Left ventricle myocardium inferior (tissue), 1 donor: Measurements from ENCODE around the gene HHIP. TPM values are rescaled to one million over a fixed set of nuclear protein-coding genes. Genes with fewer than 3 reads are reported as not detected.
"Not testable (repeated sequence)": the region's sequence is repeated elsewhere in the genome, so short reads cannot be mapped to it uniquely, and the experiment has no call there.

Source experiments
- DNase-seq: peaks from one replicate; pipeline ENCODE4 v3.0.0-alpha.2; 2020
- H3K27ac ChIP-seq: fragments of 200-600 bp; replicated peaks from 2 replicates; pipeline ENCODE4 v1.8.0; 2021
- H3K27me3 ChIP-seq: fragments of 200-600 bp; 2 replicates; pipeline ENCODE4 v1.8.0; 2021; ENCODE audit warnings: low read depth
- H3K36me3 ChIP-seq: fragments of 200-600 bp; 2 replicates; pipeline ENCODE4 v1.8.0; 2021
- H3K4me1 ChIP-seq: fragments of 200-600 bp; 2 replicates; pipeline ENCODE4 v1.8.0; 2021
- H3K4me3 ChIP-seq: fragments of 200-600 bp; 2 replicates; pipeline ENCODE4 v1.8.0; 2021; ENCODE audit warnings: mild to moderate bottlenecking, moderate library complexity
- H3K9me3 ChIP-seq: fragments of 200-600 bp; replicated peaks from 2 replicates; pipeline ENCODE4 v1.8.0; 2021
- CTCF ChIP-seq: fragments of 200-600 bp; IDR thresholded peaks from 2 replicates; pipeline ENCODE4 v1.8.0; 2021; ENCODE audit warnings: antibody characterized with exemption, mild to moderate bottlenecking, borderline replicate concordance
- intact Hi-C: fragments of 100-400 bp; cut with micrococcal nuclease; formaldehyde crosslinking; loops from one replicate; pipeline ENCODE4 v1.11.0; 2022
- total RNA-seq: library from RNA; stranded (reverse); fragmentation: NEBNext Ultra II Directional; extraction: Animal tissue kit (Norgen Biotek cat#: 25700); gene quantifications from one replicate; pipeline ENCODE4 v1.2.1, GENCODE V29; 2021
- donor health status: DM: no; HTN: yes; CAD: no; lungs with severe emphysema.

HHIP gene
- total RNA-seq, 1 donor from 2014 or later, result not detected

- intact Hi-C loops, result no loop called here
- Histone ChIP-seq H3K9me3 (no peaks in the 10 kb centered on the region), H3K27ac (no peak overlapping the region), H3K4me1 (no peaks in the 10 kb centered on the region), H3K27me3 (no peaks in the 10 kb centered on the region), H3K4me3 (no peak overlapping the region), H3K36me3 (no peaks in the 10 kb centered on the region)
- DNase-seq, result no peak
- peak; percentile 48 for TF ChIP-seq CTCF
Measured at GRCh38 chr4:144754562-144755410, 108.8 kb downstream of the HHIP start.

DNA sequence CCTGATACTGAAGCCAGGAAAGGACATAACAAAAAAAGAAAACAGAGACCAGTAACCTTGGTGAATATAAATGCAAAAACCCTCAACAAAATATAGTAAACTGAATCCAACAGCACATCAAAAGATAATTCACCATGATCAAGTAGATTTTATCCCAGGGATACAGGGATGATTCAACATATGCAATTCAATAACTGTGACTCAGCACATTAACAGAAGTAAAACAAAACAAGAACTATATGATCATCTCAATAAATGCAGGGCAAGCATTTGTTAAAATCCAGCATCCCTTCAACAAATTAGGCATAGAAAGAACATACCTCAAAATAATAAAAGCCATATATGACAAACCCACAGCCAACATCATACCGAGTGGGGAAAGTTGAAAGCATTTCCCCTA is 112.0 kb downstream of the HHIP start:
- Histone ChIP-seq H3K9me3 (peaks cover 9% of the 10 kb centered on the region), H3K36me3 (no peaks in the 10 kb centered on the region), H3K4me3 (no peak overlapping the region), H3K27ac (no peak overlapping the region), H3K4me1 (no peaks in the 10 kb centered on the region), H3K27me3 (no peaks in the 10 kb centered on the region)
- intact Hi-C loops, result no loop called here
- DNase-seq, result no peak
- TF ChIP-seq CTCF, result no peak

DNA sequence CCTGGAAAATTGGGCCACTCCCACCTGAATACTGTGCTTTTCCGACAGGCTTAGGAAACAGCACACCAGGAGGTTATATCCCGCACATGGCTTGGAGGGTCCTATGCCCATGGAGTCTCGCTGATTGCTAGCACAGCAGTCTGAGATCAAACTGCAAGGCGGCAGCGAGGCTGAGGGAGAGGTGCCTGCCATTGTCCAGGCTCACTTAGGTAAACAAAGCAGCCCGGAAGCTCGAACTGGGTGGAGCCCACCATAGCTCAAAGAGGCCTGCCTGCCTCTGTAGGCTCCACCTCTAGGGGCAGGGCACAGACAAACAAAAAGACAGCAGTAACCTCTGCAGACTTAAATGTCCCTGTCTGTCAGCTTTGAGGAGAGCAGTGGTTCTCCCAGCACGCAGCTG is 122.9 kb downstream of the HHIP start:
- H3K27me3 ChIP-seq, H3K27ac ChIP-seq, H3K4me1 ChIP-seq, intact Hi-C loops, H3K4me3 ChIP-seq, DNase-seq, H3K36me3 ChIP-seq: not testable (repeated sequence)
- H3K9me3 ChIP-seq, result peaks cover 26% of the 10 kb centered on the region

GRCh38 chr4:144778364-144778763 is 132.4 kb downstream of the HHIP start:
- Histone ChIP-seq H3K9me3 (no peaks in the 10 kb centered on the region), H3K27me3 (no peaks in the 10 kb centered on the region), H3K27ac (no peak overlapping the region), H3K36me3 (no peaks in the 10 kb centered on the region), H3K4me3 (no peak overlapping the region), H3K4me1 (no peaks in the 10 kb centered on the region)
- DNase-seq, result no peak
- intact Hi-C loops, result no loop called here
- no peak for TF ChIP-seq CTCF

DNA sequence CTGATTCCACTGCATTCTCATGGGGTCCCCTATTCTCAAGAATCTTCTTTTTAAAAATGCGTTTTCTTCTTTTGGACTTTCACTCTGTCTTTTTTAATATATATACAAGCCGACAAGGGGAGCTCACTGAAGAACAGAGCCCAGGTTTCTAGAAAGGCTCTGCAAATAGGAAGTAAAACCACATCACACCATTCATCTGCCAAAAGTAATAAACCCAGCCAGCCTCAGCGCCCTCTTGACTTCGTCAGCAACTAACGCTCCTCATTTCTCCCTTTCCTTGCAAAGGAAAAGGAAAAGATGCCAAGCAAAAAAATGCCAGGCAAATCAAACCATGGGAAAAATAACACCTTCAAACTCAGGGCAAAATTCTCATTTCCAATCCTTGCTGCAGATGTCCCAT is 136.4 kb downstream of the HHIP start:
- Histone ChIP-seq H3K9me3 (no peaks in the 10 kb centered on the region), H3K27me3 (no peaks in the 10 kb centered on the region), H3K4me1 (no peaks in the 10 kb centered on the region), H3K4me3 (no peak overlapping the region), H3K36me3 (no peaks in the 10 kb centered on the region), H3K27ac (no peak overlapping the region)
- intact Hi-C loops, result no loop called here
- no peak for DNase-seq
- no peak for TF ChIP-seq CTCF

DNA sequence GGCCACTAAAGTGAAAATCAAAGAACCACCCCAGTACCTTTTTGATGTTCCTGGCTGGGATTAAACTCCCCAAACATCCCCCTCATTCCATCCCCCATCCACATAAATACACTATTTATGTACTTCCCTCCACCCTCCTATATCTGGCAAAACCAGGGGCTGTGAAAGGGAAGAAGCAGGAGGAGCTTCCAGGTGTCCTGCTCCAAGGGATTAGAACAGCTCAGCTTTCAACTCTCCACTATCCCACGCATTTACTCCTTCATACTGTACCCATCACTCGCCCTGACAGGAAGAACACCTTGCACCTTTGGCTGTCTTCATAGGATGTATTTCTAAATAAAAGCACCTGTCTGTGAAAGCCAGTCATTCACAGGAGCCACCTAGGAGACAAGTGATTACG is 140.0 kb downstream of the HHIP start:
- intact Hi-C loops, result no loop called here
- Histone ChIP-seq H3K9me3 (no peaks in the 10 kb centered on the region), H3K4me3 (no peak overlapping the region), H3K4me1 (no peaks in the 10 kb centered on the region), H3K27me3 (no peaks in the 10 kb centered on the region), H3K36me3 (no peaks in the 10 kb centered on the region), H3K27ac (no peak overlapping the region)
- TF ChIP-seq CTCF, result no peak
- DNase-seq, result no peak
